ENCODE measurements around the gene MTMR4. TPM values are rescaled to one million over a fixed set of nuclear protein-coding genes. Genes with fewer than 3 reads are reported as not detected.
"Not testable (repeated sequence)": the region's sequence is repeated elsewhere in the genome, so short reads cannot be mapped to it uniquely, and the experiment has no call there.

MTMR4 gene
- polyA plus RNA-seq, 1 experiment: 28.3 TPM

DNA sequence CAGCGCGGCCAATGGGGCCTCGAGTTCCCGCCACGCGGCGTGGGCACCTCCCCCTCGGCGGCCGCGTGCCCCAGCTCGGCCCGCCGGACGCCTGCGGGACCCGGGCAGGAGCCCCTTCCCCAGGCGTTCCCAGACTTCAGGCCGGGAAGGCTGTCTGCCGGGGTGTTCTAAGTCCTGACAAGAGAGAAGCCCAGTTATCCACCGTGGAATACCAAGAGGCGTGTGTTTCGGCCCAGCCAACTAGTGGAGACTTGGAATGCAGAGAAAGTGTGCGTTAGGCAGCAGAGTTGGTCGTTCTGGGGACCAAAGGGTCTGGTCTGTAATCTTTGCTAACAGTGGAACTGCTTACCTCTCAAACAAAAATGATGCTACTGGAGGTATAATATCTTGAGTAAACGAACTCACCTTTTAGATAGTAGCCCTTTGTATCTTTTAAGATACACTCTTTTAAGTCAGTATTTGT is 26.0 kb downstream of the MTMR4 start:
- Histone ChIP-seq H3K4me3 (ENCODE audit: low read depth, low read length) (no peak overlapping the region), H3K27me3 (ENCODE audit: control insufficient read depth, insufficient read depth, low read length) (no peaks in the 10 kb centered on the region), H3K9me3 (ENCODE audit: control insufficient read depth, insufficient read depth, low read length) (peaks cover 2% of the 10 kb centered on the region; the same call in 1 of the 2 replicates), H3K27ac (ENCODE audit: low read depth, low read length) (no peak overlapping the region)
- ChIA-PET POLR2A (no interaction called here), CTCF (interaction anchor here (1.6 kb wide), 1 partner anchor 171 kb away, joined by 5 read pairs; no protein-coding TSS in a partner anchor)
- no peak for DNase-seq (ENCODE audit: low read depth, low spot score)
- TF ChIP-seq CTCF (IDR thresholded peaks at IDR 0.05; ENCODE audit: low read depth, low read length): no peak

DNA sequence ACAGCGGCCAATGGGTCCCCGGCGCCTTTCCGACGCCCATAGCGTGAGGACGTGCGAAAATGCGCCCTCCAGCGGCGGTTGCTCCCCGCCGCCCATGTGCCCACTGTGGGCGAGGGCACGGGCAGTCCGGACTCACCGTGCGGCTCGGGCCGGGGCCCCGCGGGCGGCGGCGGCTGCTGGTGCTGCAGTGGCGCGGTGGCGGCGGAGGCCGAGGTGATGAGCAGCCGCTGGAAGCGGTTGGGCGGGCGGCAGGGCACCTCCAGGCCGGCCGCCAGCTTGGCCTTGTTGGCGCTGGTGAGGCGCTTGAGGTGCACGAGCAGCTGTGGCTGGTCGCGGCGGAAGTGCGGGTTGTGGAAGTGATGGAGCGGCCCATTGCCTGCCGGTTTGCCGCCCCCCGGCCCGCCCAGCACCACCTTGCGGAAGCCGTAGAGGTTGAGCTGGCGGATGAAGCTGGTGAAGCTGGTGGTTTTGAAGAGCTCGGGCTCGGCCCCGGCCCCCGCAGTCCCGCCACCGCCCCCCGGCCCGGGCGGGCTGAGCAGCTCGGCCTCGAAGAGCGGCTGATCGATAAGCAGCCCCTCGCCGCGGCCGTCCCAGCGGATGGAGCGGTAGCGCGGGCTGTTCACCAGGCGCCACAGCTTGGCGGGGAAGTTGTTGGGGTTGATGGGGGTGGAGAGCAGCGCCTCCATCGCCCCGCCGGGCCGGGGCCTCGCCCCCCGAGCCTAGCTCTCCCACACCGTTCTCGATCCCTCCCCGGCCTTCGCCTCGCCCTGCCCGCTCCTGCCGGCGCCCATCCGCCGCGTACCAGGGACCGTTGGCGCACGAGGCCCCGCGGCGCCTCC is 26.6 kb downstream of the MTMR4 start, which contains the start of gene HSF5:
Gene HSF5 (minus strand): TSS at position 820 of the 839 bp plus-strand sequence. CDS start 134 bp downstream, at position 686.
- CTCF ChIA-PET: interaction anchor here (1.6 kb wide), 1 partner anchor 170 kb away, joined by 5 read pairs; no protein-coding TSS in a partner anchor
- no peak for DNase-seq (ENCODE audit: low read depth, low spot score)
- Histone ChIP-seq H3K4me3 (ENCODE audit: low read depth, low read length) (no peak within 1 kb of the TSS), H3K27ac (ENCODE audit: low read depth, low read length) (no peak within 1 kb of the TSS), H3K9me3 (ENCODE audit: control insufficient read depth, insufficient read depth, low read length) (peaks cover 2% of the 10 kb centered on the region; the same call in 1 of the 2 replicates), H3K27me3 (ENCODE audit: control insufficient read depth, insufficient read depth, low read length) (no peaks in the 10 kb centered on the region)
- POLR2A ChIA-PET: no interaction called here
- TF ChIP-seq CTCF (IDR thresholded peaks at IDR 0.05; ENCODE audit: low read depth, low read length): no peak

- H3K27me3 ChIP-seq (ENCODE audit: control insufficient read depth, insufficient read depth, low read length): no peaks in the 10 kb centered on the region
- no peak for DNase-seq (ENCODE audit: low read depth, low spot score)
- H3K9me3 ChIP-seq (ENCODE audit: control insufficient read depth, insufficient read depth, low read length): peaks cover 2% of the 10 kb centered on the region; the same call in 1 of the 2 replicates
- H3K4me3 ChIP-seq (ENCODE audit: low read depth, low read length): no peak overlapping the region
- no peak for TF ChIP-seq CTCF (IDR thresholded peaks at IDR 0.05; ENCODE audit: low read depth, low read length)
- POLR2A ChIA-PET: no interaction called here
- no peak overlapping the region for H3K27ac ChIP-seq (ENCODE audit: low read depth, low read length)
- CTCF ChIA-PET: no interaction called here
Observed at GRCh38 chr17:58484600-58484999, 29.8 kb downstream of the MTMR4 start.

DNA sequence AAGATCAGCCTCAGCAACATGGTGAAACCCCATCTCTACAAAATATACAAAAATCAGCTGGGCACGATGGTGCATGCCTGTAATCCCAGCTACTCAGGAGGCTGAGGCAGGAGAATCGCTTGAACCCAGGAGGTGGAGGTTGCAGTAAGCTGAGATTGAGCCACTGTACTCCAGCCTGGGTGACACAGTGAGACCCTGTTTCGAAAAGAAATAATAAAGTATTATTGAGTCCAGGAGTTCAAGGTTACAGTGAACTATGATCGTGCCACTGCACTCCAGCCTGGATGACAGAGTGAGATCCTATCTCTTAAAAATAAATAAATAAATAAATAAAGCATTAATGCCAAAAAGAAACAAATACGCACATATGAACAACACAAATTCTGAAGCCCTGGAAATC is 32.6 kb downstream of the MTMR4 start:
- POLR2A ChIA-PET; H3K27ac ChIP-seq (ENCODE audit: low read depth, low read length); DNase-seq (ENCODE audit: low read depth, low spot score); H3K9me3 ChIP-seq (ENCODE audit: control insufficient read depth, insufficient read depth, low read length); H3K27me3 ChIP-seq (ENCODE audit: control insufficient read depth, insufficient read depth, low read length); H3K4me3 ChIP-seq (ENCODE audit: low read depth, low read length): not testable (repeated sequence)
- CTCF ChIA-PET: interaction anchor here (1.5 kb wide), 1 partner anchor 165 kb away, joined by 3 read pairs; no protein-coding TSS in a partner anchor

GRCh38 chr17:58480090-58480489 is 34.3 kb downstream of the MTMR4 start:
- POLR2A ChIA-PET: no interaction called here
- no peak for TF ChIP-seq CTCF (IDR thresholded peaks at IDR 0.05; ENCODE audit: low read depth, low read length)

More at GRCh38 chr17:58480090-58480489, 34.3 kb downstream of the MTMR4 start:
- Histone ChIP-seq H3K27me3 (ENCODE audit: control insufficient read depth, insufficient read depth, low read length) (no peaks in the 10 kb centered on the region), H3K27ac (ENCODE audit: low read depth, low read length) (no peak overlapping the region), H3K4me3 (ENCODE audit: low read depth, low read length) (no peak overlapping the region), H3K9me3 (ENCODE audit: control insufficient read depth, insufficient read depth, low read length) (no peaks in the 10 kb centered on the region)
- no peak for DNase-seq (ENCODE audit: low read depth, low spot score)
- CTCF ChIA-PET: no interaction called here

Data from AG04450 (cell line).